KOPT-K1 (cell line): ENCODE data around the gene REEP3.
"Not testable (repeated sequence)": the region's sequence is repeated elsewhere in the genome, so short reads cannot be mapped to it uniquely, and the experiment has no call there.

ENCODE experiments used
- H3K27ac ChIP-seq: fragments of 200-600 bp; sonication (generic); 2 replicates; pipeline ENCODE4 v1.5.1; 2016; ENCODE audit warnings: antibody characterized with exemption, mild to moderate bottlenecking, low read depth, low read length; ENCODE audit not compliant: poor library complexity, severe bottlenecking
- H3K36me3 ChIP-seq: fragments of 200-600 bp; sonication (generic); 2 replicates; pipeline ENCODE4 v1.5.1; 2017; ENCODE audit warnings: antibody characterized with exemption, mild to moderate bottlenecking, low read length, moderate library complexity; ENCODE audit not compliant: insufficient read depth
- H3K9me3 ChIP-seq: fragments of 200-600 bp; sonication (generic); 2 replicates; pipeline ENCODE4 v1.5.1; 2017; ENCODE audit warnings: antibody characterized with exemption, low read length, mild to moderate bottlenecking; ENCODE audit not compliant: insufficient read depth, poor library complexity, severe bottlenecking

The REEP3 gene

GRCh38 chr10:63634488-63635065 lies 113.4 kb downstream of the REEP3 start:
- no peaks in the 10 kb centered on the region for H3K9me3 ChIP-seq
- H3K27ac ChIP-seq = no peak overlapping the region
- H3K36me3 ChIP-seq = no peaks in the 10 kb centered on the region

GRCh38 chr10:63636812-63637211 lies 115.6 kb downstream of the REEP3 start:
- Histone ChIP-seq H3K36me3 (no peaks in the 10 kb centered on the region), H3K9me3 (no peaks in the 10 kb centered on the region), H3K27ac (no peak overlapping the region)

DNA sequence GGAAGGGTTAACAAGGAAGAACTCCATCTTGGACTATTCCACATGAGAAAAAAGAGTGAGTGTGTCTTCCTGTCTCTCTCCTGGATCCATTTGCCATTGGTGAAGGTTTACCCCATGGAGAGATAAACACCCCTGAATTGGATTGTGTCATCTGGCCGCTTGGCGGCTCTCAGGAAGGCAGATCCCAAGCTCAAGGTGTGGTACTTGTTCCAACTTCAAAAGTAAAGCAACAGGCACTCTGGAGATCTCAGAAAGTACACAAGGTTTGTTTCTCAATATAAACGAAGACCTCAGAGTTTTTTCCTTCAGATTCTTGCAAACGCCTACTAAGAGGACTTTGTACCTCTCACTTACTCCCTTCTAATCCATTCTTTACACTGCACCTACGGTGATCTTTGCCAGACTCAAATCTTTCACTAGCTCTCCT lies 116.7 kb downstream of the REEP3 start:
- Histone ChIP-seq H3K27ac (no peak overlapping the region), H3K9me3 (no peaks in the 10 kb centered on the region), H3K36me3 (no peaks in the 10 kb centered on the region)

DNA sequence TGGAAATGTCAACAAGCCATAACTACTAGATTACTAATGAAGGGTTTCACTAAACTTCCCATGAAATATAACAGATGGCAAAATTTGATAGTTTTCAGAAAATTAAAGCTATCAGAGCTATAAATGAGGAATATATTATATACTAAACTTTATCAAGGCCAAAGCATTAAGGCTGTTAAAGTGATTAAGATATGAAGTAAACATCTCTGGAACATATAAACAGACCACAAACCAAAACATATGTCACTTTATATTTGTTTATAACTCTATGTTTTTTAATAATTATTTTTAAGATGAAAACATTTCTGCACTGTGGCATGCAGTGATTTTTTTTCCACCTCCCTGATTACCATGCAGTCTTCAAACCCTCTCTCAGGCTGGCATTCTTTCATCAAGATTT lies 120.2 kb downstream of the REEP3 start:
- Histone ChIP-seq H3K36me3 (no peaks in the 10 kb centered on the region), H3K9me3 (no peaks in the 10 kb centered on the region), H3K27ac (no peak overlapping the region)

DNA sequence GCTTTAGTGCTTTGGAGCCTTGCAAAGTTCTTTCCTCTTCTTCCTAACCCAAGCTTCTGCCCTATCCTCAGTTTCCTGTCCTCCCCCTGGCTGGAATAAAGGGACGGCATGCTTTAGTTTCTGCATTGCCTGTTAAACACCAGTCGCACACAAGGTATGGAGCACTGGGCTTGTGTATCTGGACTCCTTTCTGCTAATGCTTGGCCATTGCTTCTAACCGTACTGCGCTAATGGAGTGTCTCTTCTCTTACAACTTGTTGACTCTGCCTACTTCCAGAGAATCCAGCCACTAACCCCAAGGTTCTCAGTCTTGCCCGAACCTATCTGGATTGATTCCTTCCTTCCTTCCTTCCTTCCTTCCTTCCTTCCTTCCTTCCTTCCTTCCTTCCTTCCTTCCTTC lies 120.6 kb downstream of the REEP3 start:
- Histone ChIP-seq H3K9me3 (no peaks in the 10 kb centered on the region), H3K27ac (no peak overlapping the region)

GRCh38 chr10:63642808-63643207 lies 121.6 kb downstream of the REEP3 start:
- Histone ChIP-seq H3K27ac (no peak overlapping the region), H3K9me3 (no peaks in the 10 kb centered on the region), H3K36me3 (no peaks in the 10 kb centered on the region)

More for the DNA sequence above, 120.6 kb downstream of the REEP3 start:
- H3K36me3 ChIP-seq = no peaks in the 10 kb centered on the region

DNA sequence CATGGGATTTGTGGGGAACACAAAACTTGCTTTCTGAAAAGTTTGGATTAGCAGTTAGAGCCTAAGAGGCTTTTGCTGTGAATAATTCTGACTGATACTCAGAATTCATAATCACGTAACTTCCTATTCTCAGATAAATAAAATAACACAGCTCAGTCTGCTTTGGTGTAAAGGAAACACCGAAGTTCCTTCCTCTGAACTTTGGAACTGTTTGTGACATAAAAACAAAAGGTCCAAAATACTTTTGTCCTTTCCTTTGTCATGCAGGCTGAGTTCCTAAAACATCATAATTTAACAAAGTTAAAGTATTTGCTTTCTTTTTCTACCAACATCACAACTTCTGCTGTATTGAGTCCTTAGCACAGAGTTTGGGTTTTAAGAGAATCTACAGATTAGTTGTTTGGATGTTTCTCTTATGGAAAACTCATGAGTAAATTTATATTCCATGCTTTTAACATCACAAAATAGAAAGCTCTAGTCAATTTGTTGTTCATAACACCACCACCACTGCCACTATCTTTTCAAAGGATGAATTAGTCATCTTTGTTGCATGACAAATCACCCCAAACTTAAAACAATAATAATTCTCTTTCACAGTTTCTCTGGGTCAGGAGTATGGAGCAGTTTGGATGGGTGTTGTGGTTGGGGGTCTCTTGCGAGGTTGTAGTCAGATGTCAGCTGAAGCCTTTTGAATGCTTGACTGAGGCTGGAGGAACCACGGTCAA lies 123.4 kb downstream of the REEP3 start:
- no peaks in the 10 kb centered on the region for H3K36me3 ChIP-seq
- H3K9me3 ChIP-seq = no peaks in the 10 kb centered on the region
- no peak overlapping the region for H3K27ac ChIP-seq

GRCh38 chr10:63645195-63645594 lies 124.0 kb downstream of the REEP3 start:
- H3K9me3 ChIP-seq = no peaks in the 10 kb centered on the region
- no peak overlapping the region for H3K27ac ChIP-seq
- no peaks in the 10 kb centered on the region for H3K36me3 ChIP-seq

GRCh38 chr10:63646491-63646890 lies 125.3 kb downstream of the REEP3 start:
- Histone ChIP-seq H3K36me3 (no peaks in the 10 kb centered on the region), H3K9me3 (no peaks in the 10 kb centered on the region), H3K27ac (no peak overlapping the region)

DNA sequence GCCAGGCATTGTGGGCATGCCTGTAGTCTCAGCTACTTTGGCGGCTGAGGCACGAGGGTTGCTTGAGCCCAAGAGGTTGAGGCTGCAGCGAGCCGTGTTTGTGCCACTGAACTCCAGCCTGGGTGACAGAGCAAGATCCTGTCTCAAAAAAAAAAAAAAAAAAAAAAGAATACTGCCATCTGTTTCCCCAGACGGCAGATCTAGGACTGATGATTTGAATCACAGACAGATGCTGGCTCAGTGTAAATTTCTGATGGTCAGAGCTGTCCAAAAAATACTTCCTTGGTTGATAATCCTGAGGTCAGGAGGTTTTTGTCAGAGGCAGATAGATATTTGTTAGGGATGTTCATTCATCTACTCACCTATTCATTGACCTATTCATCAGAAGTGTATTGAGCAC lies 130.7 kb downstream of the REEP3 start:
- H3K9me3 ChIP-seq = no peaks in the 10 kb centered on the region
- H3K27ac ChIP-seq = no peak overlapping the region
- H3K36me3 ChIP-seq = no peaks in the 10 kb centered on the region

- H3K9me3 ChIP-seq = no peaks in the 10 kb centered on the region
- no peaks in the 10 kb centered on the region for H3K36me3 ChIP-seq
- H3K27ac ChIP-seq = no peak overlapping the region
Measured at GRCh38 chr10:63653747-63654146, 132.5 kb downstream of the REEP3 start.

GRCh38 chr10:63657761-63658160 lies 136.6 kb downstream of the REEP3 start:
- Histone ChIP-seq H3K27ac (no peak overlapping the region), H3K36me3 (no peaks in the 10 kb centered on the region), H3K9me3 (no peaks in the 10 kb centered on the region)

GRCh38 chr10:63660941-63661340 lies 139.7 kb downstream of the REEP3 start:
- H3K9me3 ChIP-seq = not testable (repeated sequence)

GRCh38 chr10:63661347-63661746 lies 140.1 kb downstream of the REEP3 start:
- no peak overlapping the region for H3K27ac ChIP-seq
- no peaks in the 10 kb centered on the region for H3K36me3 ChIP-seq
- no peaks in the 10 kb centered on the region for H3K9me3 ChIP-seq

More at GRCh38 chr10:63660941-63661340, 139.7 kb downstream of the REEP3 start:
- not testable (repeated sequence) for H3K36me3 ChIP-seq, H3K27ac ChIP-seq

GRCh38 chr10:63664341-63664885 lies 143.2 kb downstream of the REEP3 start:
- H3K27ac ChIP-seq = no peak overlapping the region
- H3K9me3 ChIP-seq = no peaks in the 10 kb centered on the region
- no peaks in the 10 kb centered on the region for H3K36me3 ChIP-seq
